Esophagus muscularis mucosa (tissue), 4 donors: ENCODE data around the gene IGFBP2. TPM values are rescaled to one million over a fixed set of nuclear protein-coding genes. Genes with fewer than 3 reads are reported as not detected.

Experiments used
- DNase-seq: peaks from one replicate; pipeline ENCODE4 v3.0.0-alpha.2; 2017; ENCODE audit errors: extremely low spot score
- H3K27ac ChIP-seq, 4 donors: fragments of 200-600 bp; sonication (generic); replicated peaks in 1 of 4; 1 replicate in 3 of 4; 2 replicates in 1 of 4; pipeline ENCODE4 v1.5.1; 2016 to 2019; ENCODE audit warnings: mild to moderate bottlenecking in 1 of 4
- H3K27me3 ChIP-seq, 4 donors: fragments of 200-600 bp; sonication (generic); one replicate each; pipeline versions ENCODE4 v1.5.1 to v1.6.0; 2016 to 2019
- H3K36me3 ChIP-seq, 4 donors: fragments of 200-600 bp; sonication (generic); one replicate each; pipeline ENCODE4 v1.5.1; 2016 to 2019
- H3K4me1 ChIP-seq, 4 donors: fragments of 200-600 bp; sonication (generic); one replicate each; pipeline ENCODE4 v1.5.1; 2016 to 2019
- H3K4me3 ChIP-seq, 4 donors: fragments of 200-600 bp; sonication (generic); 1 replicate in 2 of 4; 2 replicates in 2 of 4; pipeline ENCODE4 v1.5.1; 2016 to 2019; ENCODE audit warnings: mild to moderate bottlenecking in 4 of 4, moderate library complexity in 1 of 4
- H3K9me3 ChIP-seq, 4 donors: fragments of 200-600 bp; sonication (generic); 1 replicate in 3 of 4; 2 replicates in 1 of 4; pipeline ENCODE4 v1.5.1; 2016 to 2019
- CTCF ChIP-seq, 3 experiments: fragments of 200-600 bp in 2 of 3; fragments of 450-650 bp in 1 of 3; sonication (generic) in 2 of 3; IDR thresholded peaks; one replicate each; pipeline ENCODE4 v1.5.1; 2017 to 2019; ENCODE audit warnings: antibody characterized with exemption in 3 of 3, mild to moderate bottlenecking in 2 of 3, moderate library complexity in 1 of 3
- EP300 ChIP-seq: sonication (generic); formaldehyde crosslinking; IDR thresholded peaks from one replicate; pipeline ENCODE4 v1.6.1; 2017; ENCODE audit warnings: antibody characterized with exemption
- POLR2A ChIP-seq: fragments of 450-650 bp; IDR thresholded peaks from one replicate; pipeline ENCODE4 v1.6.1; 2017; ENCODE audit warnings: antibody characterized with exemption, moderate library complexity, mild to moderate bottlenecking, low read depth
- POLR2AphosphoS5 ChIP-seq, 2 donors: sonication (generic); formaldehyde crosslinking; IDR thresholded peaks; one replicate each; pipeline ENCODE4 v1.6.1; 2017; ENCODE audit warnings: antibody characterized with exemption in 2 of 2
- WGBS: methylation state at CpG from one replicate; pipeline ENCODE4 v1.1.5; 2018; 5-methylcytosine and 5-hydroxymethylcytosine counted together
- intact Hi-C: fragments of 100-400 bp; cut with DNase I; formaldehyde crosslinking; loops from one replicate; pipeline ENCODE4 v1.15.1; 2023
- total RNA-seq, 4 donors: library from RNA; depleted of rRNA; stranded (reverse); fragments of >200 nt; gene quantifications; one replicate each; pipeline versions ENCODE4 v1.1.0 to v1.2.1, GENCODE V29; 2016

The IGFBP2 gene
- total RNA-seq, 4 donors from 2014 or later: 188 to 446 (median 280) TPM

GRCh38 chr2:216629784-216630183, 3.4 kb upstream of the IGFBP2 start:
- 93% methylated on average over 4 of the region's 4 CpGs for WGBS
- DNase-seq: no peak
- Histone ChIP-seq H3K27ac (no peak overlapping the region), H3K4me3 (no peak overlapping the region), H3K9me3 (no peaks in the 10 kb centered on the region), H3K36me3 (no peaks in the 10 kb centered on the region), H3K27me3 (peaks cover 0 to 4% (median 0%) of the 10 kb centered on the region in 4 donors), H3K4me1 (peaks cover 5 to 21% (median 18%) of the 10 kb centered on the region in 4 donors)
- intact Hi-C loops: loop anchor here (5.0 kb wide), 1 partner anchor 42 kb away; no protein-coding TSS in a partner anchor
- TF ChIP-seq CTCF (IDR thresholded peaks at IDR 0.05): no peak
- TF ChIP-seq POLR2AphosphoS5 (IDR thresholded peaks at IDR 0.05): no peak
- TF ChIP-seq POLR2A: no peak
- no peak for TF ChIP-seq EP300

GRCh38 chr2:216632346-216632951, 771 bp upstream of the IGFBP2 start:
- no peaks in the 10 kb centered on the region for H3K36me3 ChIP-seq
- intact Hi-C loops: loop anchor here (5.0 kb wide), 1 partner anchor 45 kb away; no protein-coding TSS in a partner anchor
- H3K4me3 ChIP-seq: peak overlapping the region; percentile 74 to 84 (median 79)
- no peak for TF ChIP-seq EP300
- no peak for TF ChIP-seq POLR2A
- no peak for DNase-seq
- 57% methylated on average over 12 of the region's 13 CpGs for WGBS
- peaks cover 0 to 4% (median 0%) of the 10 kb centered on the region in 4 donors for H3K27me3 ChIP-seq
- H3K9me3 ChIP-seq: no peaks in the 10 kb centered on the region
- H3K27ac ChIP-seq: peak overlapping the region in 3 of 4 donors; percentile 76 to 82 (median 80)
- peaks cover 10 to 47% (median 44%) of the 10 kb centered on the region in 4 donors for H3K4me1 ChIP-seq

GRCh38 chr2:216633616-216634369, 573 bp downstream of the IGFBP2 start:
- no peak for TF ChIP-seq CTCF (IDR thresholded peaks at IDR 0.05)
- TF ChIP-seq POLR2AphosphoS5 (IDR thresholded peaks at IDR 0.05): no peak
- TF ChIP-seq EP300: no peak
- no peak for TF ChIP-seq POLR2A
- Histone ChIP-seq H3K4me1 (peaks cover 16 to 59% (median 56%) of the 10 kb centered on the region in 4 donors), H3K9me3 (no peaks in the 10 kb centered on the region), H3K4me3 (peak overlapping the region; percentile 74 to 84 (median 79)), H3K36me3 (no peaks in the 10 kb centered on the region), H3K27me3 (peaks cover 0 to 4% (median 0%) of the 10 kb centered on the region in 4 donors), H3K27ac (peak overlapping the region; percentile 76 to 84 (median 81))
- intact Hi-C loops: loop anchor here (5.0 kb wide), 1 partner anchor 46 kb away; no protein-coding TSS in a partner anchor
- 5% methylated on average over 15 of the region's 71 CpGs for WGBS
- DNase-seq: no peak

GRCh38 chr2:216634370-216635148, 1.3 kb downstream of the IGFBP2 start:
- 5% methylated on average over 23 of the region's 23 CpGs for WGBS
- DNase-seq: no peak
- peaks cover 16 to 64% (median 61%) of the 10 kb centered on the region in 4 donors for H3K4me1 ChIP-seq
- no peaks in the 10 kb centered on the region for H3K36me3 ChIP-seq
- H3K4me3 ChIP-seq: peak overlapping the region; percentile 74 to 84 (median 79)
- TF ChIP-seq EP300: no peak
- no peak for TF ChIP-seq POLR2A
- no peak for TF ChIP-seq POLR2AphosphoS5 (IDR thresholded peaks at IDR 0.05)
- no peak for TF ChIP-seq CTCF (IDR thresholded peaks at IDR 0.05)
- H3K9me3 ChIP-seq: no peaks in the 10 kb centered on the region
- peak overlapping the region; percentile 76 to 84 (median 81) for H3K27ac ChIP-seq
- H3K27me3 ChIP-seq: peaks cover 0 to 4% (median 0%) of the 10 kb centered on the region in 4 donors
- intact Hi-C loops: loop anchor here (5.0 kb wide), 1 partner anchor 47 kb away; no protein-coding TSS in a partner anchor
